Loucy (cell line): ENCODE measurements around the gene DLGAP1.

Experiments
- EZH2phosphoT487 ChIP-seq: fragments of 200-600 bp; IDR thresholded peaks from 2 replicates; pipeline ENCODE4 v1.6.1; 2018; ENCODE audit warnings: antibody characterized with exemption, mild to moderate bottlenecking, moderate library complexity, borderline replicate concordance
- TF ChIP-seq, protein P1 (sequence below): fragments of 200-600 bp; sonication (generic); conservative IDR thresholded peaks from 2 replicates; pipeline ENCODE4 v1.5.1; 2014; ENCODE audit warnings: mild to moderate bottlenecking, antibody characterized with exemption, low read length

DNA sequence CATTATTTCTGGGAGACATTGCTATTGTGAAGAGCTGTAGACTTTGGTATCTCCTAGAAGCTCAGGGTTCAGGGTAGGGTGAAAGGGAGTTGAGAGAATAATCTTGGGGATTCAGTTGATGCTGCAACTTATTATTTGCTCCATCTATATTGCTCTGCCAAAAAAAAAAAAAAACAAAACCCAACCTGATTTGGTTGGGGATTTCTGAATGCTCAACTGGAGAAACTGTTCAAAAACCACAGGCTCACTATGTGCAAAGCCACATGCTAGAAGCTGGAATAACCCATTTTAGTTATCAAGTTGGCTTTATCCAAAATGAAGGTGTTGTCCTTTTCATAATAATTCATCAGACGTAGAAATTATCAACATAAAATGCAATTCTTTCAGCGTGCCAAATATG is 696.0 kb downstream of the DLGAP1 start:
- TF ChIP-seq, protein P1, sequence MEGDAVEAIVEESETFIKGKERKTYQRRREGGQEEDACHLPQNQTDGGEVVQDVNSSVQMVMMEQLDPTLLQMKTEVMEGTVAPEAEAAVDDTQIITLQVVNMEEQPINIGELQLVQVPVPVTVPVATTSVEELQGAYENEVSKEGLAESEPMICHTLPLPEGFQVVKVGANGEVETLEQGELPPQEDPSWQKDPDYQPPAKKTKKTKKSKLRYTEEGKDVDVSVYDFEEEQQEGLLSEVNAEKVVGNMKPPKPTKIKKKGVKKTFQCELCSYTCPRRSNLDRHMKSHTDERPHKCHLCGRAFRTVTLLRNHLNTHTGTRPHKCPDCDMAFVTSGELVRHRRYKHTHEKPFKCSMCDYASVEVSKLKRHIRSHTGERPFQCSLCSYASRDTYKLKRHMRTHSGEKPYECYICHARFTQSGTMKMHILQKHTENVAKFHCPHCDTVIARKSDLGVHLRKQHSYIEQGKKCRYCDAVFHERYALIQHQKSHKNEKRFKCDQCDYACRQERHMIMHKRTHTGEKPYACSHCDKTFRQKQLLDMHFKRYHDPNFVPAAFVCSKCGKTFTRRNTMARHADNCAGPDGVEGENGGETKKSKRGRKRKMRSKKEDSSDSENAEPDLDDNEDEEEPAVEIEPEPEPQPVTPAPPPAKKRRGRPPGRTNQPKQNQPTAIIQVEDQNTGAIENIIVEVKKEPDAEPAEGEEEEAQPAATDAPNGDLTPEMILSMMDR, result no peak
- no peak for TF ChIP-seq EZH2phosphoT487
